A673 (cell line): Measurements from ENCODE around the gene CAPN2. TPM values are rescaled to one million over a fixed set of nuclear protein-coding genes. Genes with fewer than 3 reads are reported as not detected.

ENCODE experiments used
- BruUV-seq: library from RNA; stranded (reverse); fragments of 400-500 nt; replicated peaks from 2 replicates; lab custom pipeline; 2021; lab: Mats Ljungman, UMichigan
- CTCF ChIA-PET: fragments of 300-600 bp; sonication (Branson Sonifier 250); formaldehyde crosslinking; loops from one replicate; lab custom pipeline; 2022; ENCODE audit warnings: antibody characterized with exemption; lab: Charles Lee
- POLR2A ChIA-PET: fragments of 300-600 bp; sonication (Branson Sonifier 250); formaldehyde crosslinking; loops from one replicate; lab custom pipeline; 2022; ENCODE audit warnings: antibody characterized with exemption; ENCODE audit not compliant: low non-redundant PET; lab: Charles Lee
- DNase-seq: peaks from one replicate; pipeline ENCODE4 v3.0.0-alpha.2; 2015; ENCODE audit warnings: low spot score
- H3K27ac ChIP-seq: fragments of 200-600 bp; sonication (generic); 2 replicates; pipeline ENCODE4 v1.5.1; 2016; ENCODE audit warnings: mixed run types, low read depth, mild to moderate bottlenecking, mixed read lengths, antibody characterized with exemption, low read length; ENCODE audit not compliant: poor library complexity, severe bottlenecking
- H3K27me3 ChIP-seq: fragments of 200-600 bp; sonication (generic); replicated peaks from 2 replicates; pipeline ENCODE4 v1.6.1; 2017; ENCODE audit warnings: mixed run types, low read depth, mild to moderate bottlenecking, mixed read lengths, antibody characterized with exemption, low read length; ENCODE audit not compliant: insufficient read depth, poor library complexity
- H3K36me3 ChIP-seq: fragments of 200-600 bp; sonication (generic); 2 replicates; pipeline ENCODE4 v1.6.1; 2016; ENCODE audit warnings: mixed run types, mild to moderate bottlenecking, mixed read lengths, antibody characterized with exemption, low read length; ENCODE audit not compliant: insufficient read depth, poor library complexity, severe bottlenecking
- H3K4me1 ChIP-seq: fragments of 200-600 bp; sonication (generic); 2 replicates; pipeline ENCODE4 v1.6.1; 2017; ENCODE audit warnings: mixed run types, mild to moderate bottlenecking, mixed read lengths, antibody characterized with exemption, low read length; ENCODE audit not compliant: insufficient read depth, poor library complexity, severe bottlenecking
- H3K4me3 ChIP-seq: fragments of 200-600 bp; sonication (generic); 2 replicates; pipeline ENCODE4 v1.5.1; 2016; ENCODE audit warnings: low read depth, mixed run types, mild to moderate bottlenecking, mixed read lengths, low read length; ENCODE audit not compliant: poor library complexity, severe bottlenecking
- H3K9me3 ChIP-seq: fragments of 200-600 bp; sonication (generic); 2 replicates; pipeline ENCODE4 v1.6.1; 2016; ENCODE audit warnings: mixed run types, low read depth, mild to moderate bottlenecking, mixed read lengths, antibody characterized with exemption, low read length; ENCODE audit not compliant: poor library complexity, severe bottlenecking
- EZH2 ChIP-seq: fragments of 200-600 bp; sonication (generic); IDR thresholded peaks from 2 replicates; pipeline ENCODE4 v1.6.1; 2017; ENCODE audit warnings: borderline replicate concordance, low read depth, mild to moderate bottlenecking, mixed read lengths, antibody characterized with exemption, low read length; ENCODE audit not compliant: poor library complexity, severe bottlenecking
- intact Hi-C: fragments of 100-400 bp; cut with micrococcal nuclease; formaldehyde crosslinking; loops from one replicate; pipeline ENCODE4 v1.10.0; 2022; ENCODE audit not compliant: unreplicated experiment
- total RNA-seq: library from RNA; stranded (reverse); gene quantifications from 2 replicates; pipeline ENCODE4 v1.2.3, GENCODE V29; 2021
- TF ChIP-seq, protein P1 (sequence below): fragments of 300-800, 200-600 bp; sonication (generic); conservative IDR thresholded peaks from 2 replicates; pipeline ENCODE4 v1.5.1; 2017; ENCODE audit warnings: low read depth, mild to moderate bottlenecking, antibody characterized with exemption, low read length, moderate library complexity, mixed read lengths

The CAPN2 gene
- total RNA-seq, 1 experiment from 2014 or later, result 137 TPM

DNA sequence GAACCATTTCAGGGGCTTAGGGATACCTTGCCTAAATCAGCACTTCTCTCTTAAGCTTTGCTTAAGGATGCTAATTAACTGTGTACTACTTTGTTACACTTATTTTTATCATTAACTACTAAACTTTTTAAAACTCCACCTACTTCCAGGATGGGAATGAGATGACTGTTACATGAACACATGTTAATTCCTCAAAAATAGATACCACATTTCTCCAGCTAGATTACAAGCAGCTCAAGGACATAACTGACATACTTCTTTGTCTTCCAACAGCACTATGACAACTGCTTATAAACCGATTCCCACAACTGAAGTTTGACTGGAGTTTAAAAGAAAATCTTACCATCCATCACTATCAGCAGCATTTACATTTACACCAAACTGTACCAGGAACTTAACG, 79.7 kb downstream of the CAPN2 start:
- POLR2A ChIA-PET, result no interaction called here

DNA sequence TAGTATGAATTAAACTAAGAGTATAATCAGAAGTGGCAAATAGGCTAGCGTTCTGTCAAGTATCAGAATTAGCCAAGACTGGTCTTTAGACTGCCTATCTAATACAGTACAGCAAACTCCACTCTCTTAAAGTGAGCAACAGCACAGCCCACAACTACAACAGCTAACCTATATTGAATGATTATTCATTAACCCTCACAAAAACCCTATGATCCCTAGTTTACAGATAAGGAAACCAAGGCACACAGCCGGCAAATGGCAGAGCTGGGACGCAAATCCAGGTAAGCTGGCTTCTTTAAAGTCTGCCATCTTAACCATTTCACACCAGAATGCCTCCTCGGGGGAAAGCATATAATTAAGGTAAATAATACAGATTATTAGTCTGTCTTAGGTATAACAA, 81.4 kb downstream of the CAPN2 start:
- TF ChIP-seq EZH2, result no peak
- TF ChIP-seq, protein P1, sequence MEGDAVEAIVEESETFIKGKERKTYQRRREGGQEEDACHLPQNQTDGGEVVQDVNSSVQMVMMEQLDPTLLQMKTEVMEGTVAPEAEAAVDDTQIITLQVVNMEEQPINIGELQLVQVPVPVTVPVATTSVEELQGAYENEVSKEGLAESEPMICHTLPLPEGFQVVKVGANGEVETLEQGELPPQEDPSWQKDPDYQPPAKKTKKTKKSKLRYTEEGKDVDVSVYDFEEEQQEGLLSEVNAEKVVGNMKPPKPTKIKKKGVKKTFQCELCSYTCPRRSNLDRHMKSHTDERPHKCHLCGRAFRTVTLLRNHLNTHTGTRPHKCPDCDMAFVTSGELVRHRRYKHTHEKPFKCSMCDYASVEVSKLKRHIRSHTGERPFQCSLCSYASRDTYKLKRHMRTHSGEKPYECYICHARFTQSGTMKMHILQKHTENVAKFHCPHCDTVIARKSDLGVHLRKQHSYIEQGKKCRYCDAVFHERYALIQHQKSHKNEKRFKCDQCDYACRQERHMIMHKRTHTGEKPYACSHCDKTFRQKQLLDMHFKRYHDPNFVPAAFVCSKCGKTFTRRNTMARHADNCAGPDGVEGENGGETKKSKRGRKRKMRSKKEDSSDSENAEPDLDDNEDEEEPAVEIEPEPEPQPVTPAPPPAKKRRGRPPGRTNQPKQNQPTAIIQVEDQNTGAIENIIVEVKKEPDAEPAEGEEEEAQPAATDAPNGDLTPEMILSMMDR, result no peak
- POLR2A ChIA-PET, result no interaction called here
- Histone ChIP-seq H3K9me3 (no peaks in the 10 kb centered on the region), H3K27ac (no peak overlapping the region), H3K4me1 (no peaks in the 10 kb centered on the region), H3K27me3 (no peaks in the 10 kb centered on the region), H3K36me3 (peaks cover 76% of the 10 kb centered on the region), H3K4me3 (no peak overlapping the region)
- CTCF ChIA-PET, result no interaction called here
- BruUV-seq, result no TSS peak
- no peak for DNase-seq
- intact Hi-C loops, result no loop called here

More for the DNA sequence above, 79.7 kb downstream of the CAPN2 start:
- BruUV-seq, result no TSS peak
- Histone ChIP-seq H3K4me3 (no peak overlapping the region), H3K27me3 (no peaks in the 10 kb centered on the region), H3K4me1 (no peaks in the 10 kb centered on the region), H3K27ac (no peak overlapping the region), H3K9me3 (no peaks in the 10 kb centered on the region), H3K36me3 (peaks cover 68% of the 10 kb centered on the region)
- TF ChIP-seq EZH2, result no peak
- TF ChIP-seq, protein P1, result no peak
- intact Hi-C loops, result no loop called here
- no peak for DNase-seq
- CTCF ChIA-PET, result interaction anchor here (0.7 kb wide), 1 partner anchor 546 kb away, joined by 3 read pairs; no protein-coding TSS in a partner anchor

DNA sequence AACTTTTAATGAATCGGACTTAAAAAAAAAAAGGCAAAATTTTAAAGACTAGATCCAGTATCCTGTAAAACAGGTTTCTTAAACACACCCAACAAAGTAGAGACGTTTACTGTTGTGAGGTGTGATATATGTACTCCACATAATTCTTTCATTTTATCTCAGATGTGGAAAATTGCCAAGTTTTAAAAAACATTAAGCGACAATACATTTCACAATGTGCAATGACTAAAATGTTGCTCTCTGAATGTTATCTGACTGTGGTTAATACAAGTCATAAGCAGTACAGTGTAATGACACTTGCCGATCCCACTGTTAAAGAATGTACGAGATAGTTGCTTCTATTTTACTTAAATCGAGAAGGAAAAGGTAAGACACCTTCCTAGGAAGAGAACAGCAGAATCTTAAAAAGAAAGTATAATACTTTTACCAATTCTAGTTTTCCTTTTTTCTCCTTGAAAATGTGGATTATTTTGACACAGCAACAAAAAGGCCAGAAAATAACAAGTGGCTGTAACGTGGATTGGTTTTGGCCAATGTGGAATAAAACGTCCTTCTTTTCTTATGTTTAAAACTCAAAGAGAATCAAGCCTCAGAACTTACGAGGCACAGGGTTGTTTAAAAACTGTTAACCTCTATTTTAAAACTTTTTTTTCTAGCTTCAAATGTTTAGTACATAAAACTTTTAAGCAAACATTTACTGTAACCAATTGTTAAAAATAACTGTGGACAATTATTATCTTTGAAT, 82.0 kb downstream of the CAPN2 start:
- ChIA-PET CTCF (no interaction called here), POLR2A (no interaction called here)
- TF ChIP-seq, protein P1, result no peak
- TF ChIP-seq EZH2, result no peak
- H3K36me3 ChIP-seq, result peaks cover 76% of the 10 kb centered on the region
- no peaks in the 10 kb centered on the region for H3K27me3 ChIP-seq
- no TSS peak for BruUV-seq
- H3K4me1 ChIP-seq, result no peaks in the 10 kb centered on the region
- H3K9me3 ChIP-seq, result no peaks in the 10 kb centered on the region
- intact Hi-C loops, result no loop called here
- peak overlapping the region; percentile 50 for H3K27ac ChIP-seq
- no peak for DNase-seq
- no peak overlapping the region for H3K4me3 ChIP-seq
